BLaER1 treated with 17β-estradiol and CSF1 and Interleukin-3, amounts not matched to agents 10 nM and 100 nM (cell line): ENCODE results near the gene SF3B3.
"Not testable (repeated sequence)": the region's sequence is repeated elsewhere in the genome, so short reads cannot be mapped to it uniquely, and the experiment has no call there.

Experiments
- H3K27ac ChIP-seq, 11 experiments: shearing (Covaris generic); formaldehyde crosslinking; 2 replicates each; pipeline ENCODE4 v1.8.1; 2022
- H3K27me3 ChIP-seq, 11 experiments: shearing (Covaris generic); formaldehyde crosslinking; 2 replicates each; pipeline ENCODE4 v1.8.1; 2022
- H3K36me3 ChIP-seq, 11 experiments: shearing (Covaris generic); formaldehyde crosslinking; 2 replicates each; pipeline ENCODE4 v1.8.1; 2022
- H3K4me1 ChIP-seq, 10 experiments: shearing (Covaris generic); formaldehyde crosslinking; 2 replicates each; pipeline ENCODE4 v1.8.1; 2022
- H3K4me2 ChIP-seq, 11 experiments: shearing (Covaris generic); formaldehyde crosslinking; 2 replicates each; pipeline ENCODE4 v1.8.1; 2022
- H3K4me3 ChIP-seq, 10 experiments: shearing (Covaris generic); formaldehyde crosslinking; 2 replicates each; pipeline ENCODE4 v1.8.1; 2022
- H3K9ac ChIP-seq, 11 experiments: shearing (Covaris generic); formaldehyde crosslinking; 2 replicates each; pipeline ENCODE4 v1.8.1; 2022
- H3K9me3 ChIP-seq, 11 experiments: shearing (Covaris generic); formaldehyde crosslinking; replicated peaks in 1 of 11; 2 replicates each; pipeline ENCODE4 v1.8.1; 2022
- H4K20me1 ChIP-seq, 11 experiments: shearing (Covaris generic); formaldehyde crosslinking; 2 replicates each; pipeline ENCODE4 v1.8.1; 2022
- Cebpa-rat ChIP-seq, 11 experiments: shearing (Covaris generic); IDR thresholded peaks; 2 replicates each; pipeline ENCODE4 v1.8.1; 2022

Gene SF3B3

DNA sequence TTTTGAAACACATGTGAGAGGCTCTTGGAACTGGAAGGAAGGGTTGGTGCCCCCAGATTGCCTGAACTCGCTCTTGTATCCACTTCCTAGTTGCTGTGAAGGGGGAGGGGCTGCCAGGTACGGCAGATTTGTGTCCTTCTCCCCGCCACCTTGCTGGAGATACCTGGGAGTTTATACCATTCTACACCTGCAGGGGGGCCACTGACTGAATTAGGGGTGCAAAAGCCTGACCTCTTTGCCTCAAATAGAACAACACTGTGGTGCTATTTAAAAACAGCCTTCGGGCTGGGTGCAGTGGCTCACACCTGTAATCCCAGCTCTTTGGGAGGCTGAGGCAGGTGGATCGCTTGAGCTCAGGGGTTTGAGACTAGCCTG, 87.6 kb downstream of the SF3B3 start:
- no peaks in the 10 kb centered on the region for H3K36me3 ChIP-seq
- no peak overlapping the region for H3K27ac ChIP-seq
- no peaks in the 10 kb centered on the region for H4K20me1 ChIP-seq
- no peak overlapping the region for H3K9ac ChIP-seq
- no peaks in the 10 kb centered on the region for H3K4me1 ChIP-seq
- no peaks in the 10 kb centered on the region for H3K27me3 ChIP-seq
- no peak for TF ChIP-seq Cebpa-rat (IDR thresholded peaks at IDR 0.05)
- no peak overlapping the region for H3K4me2 ChIP-seq
- no peaks in the 10 kb centered on the region for H3K9me3 ChIP-seq
- no peak overlapping the region for H3K4me3 ChIP-seq

GRCh38 chr16:70611785-70612303, 88.2 kb downstream of the SF3B3 start:
- no peaks in the 10 kb centered on the region for H3K9me3 ChIP-seq
- H3K4me2 ChIP-seq, result no peak overlapping the region
- H4K20me1 ChIP-seq, result no peaks in the 10 kb centered on the region
- H3K4me1 ChIP-seq, result no peaks in the 10 kb centered on the region
- no peak overlapping the region for H3K27ac ChIP-seq
- no peak overlapping the region for H3K9ac ChIP-seq
- H3K4me3 ChIP-seq, result no peak overlapping the region
- TF ChIP-seq Cebpa-rat (IDR thresholded peaks at IDR 0.05), result no peak
- no peaks in the 10 kb centered on the region for H3K36me3 ChIP-seq
- no peaks in the 10 kb centered on the region for H3K27me3 ChIP-seq

GRCh38 chr16:70612931-70613330, 89.3 kb downstream of the SF3B3 start:
- Histone ChIP-seq H3K27me3 (no peaks in the 10 kb centered on the region), H3K4me1 (no peaks in the 10 kb centered on the region), H3K4me3 (no peak overlapping the region), H3K9me3 (no peaks in the 10 kb centered on the region), H4K20me1 (no peaks in the 10 kb centered on the region), H3K4me2 (no peak overlapping the region), H3K9ac (no peak overlapping the region), H3K36me3 (no peaks in the 10 kb centered on the region), H3K27ac (no peak overlapping the region)
- TF ChIP-seq Cebpa-rat (IDR thresholded peaks at IDR 0.05), result no peak

- H4K20me1 ChIP-seq, result no peaks in the 10 kb centered on the region
- H3K27me3 ChIP-seq, result no peaks in the 10 kb centered on the region
- H3K36me3 ChIP-seq, result no peaks in the 10 kb centered on the region
- H3K4me2 ChIP-seq, result no peak overlapping the region
- H3K9me3 ChIP-seq, result no peaks in the 10 kb centered on the region
- no peak overlapping the region for H3K4me3 ChIP-seq
- H3K9ac ChIP-seq, result no peak overlapping the region
- no peak overlapping the region for H3K27ac ChIP-seq
- TF ChIP-seq Cebpa-rat (IDR thresholded peaks at IDR 0.05), result no peak
- H3K4me1 ChIP-seq, result no peaks in the 10 kb centered on the region
These were observed 90.8 kb downstream of the SF3B3 start for GRCh38 chr16:70614208-70614951.

DNA sequence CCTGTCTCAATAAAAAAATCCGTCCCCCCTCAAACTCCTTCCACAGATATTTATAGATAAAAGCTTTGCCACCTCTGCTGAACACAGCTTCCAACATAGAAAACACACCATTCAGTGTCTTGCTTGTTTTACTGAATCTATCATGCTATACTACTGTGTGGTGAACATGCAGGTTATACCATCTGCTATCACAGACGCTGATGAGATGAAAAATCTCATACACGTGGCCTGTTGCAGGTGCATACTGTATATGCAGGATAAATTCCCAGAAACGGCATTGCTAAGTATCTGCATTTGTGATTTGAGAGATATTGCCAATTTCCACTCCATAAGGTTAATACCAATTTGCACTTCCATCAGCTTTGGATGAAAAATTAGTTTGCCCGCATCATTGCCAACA, 92.3 kb downstream of the SF3B3 start:
- Histone ChIP-seq H3K9me3 (no peaks in the 10 kb centered on the region), H3K36me3 (no peaks in the 10 kb centered on the region), H3K27ac (no peak overlapping the region), H3K27me3 (no peaks in the 10 kb centered on the region), H3K4me3 (no peak overlapping the region), H4K20me1 (no peaks in the 10 kb centered on the region), H3K4me2 (no peak overlapping the region), H3K9ac (no peak overlapping the region), H3K4me1 (no peaks in the 10 kb centered on the region)
- no peak for TF ChIP-seq Cebpa-rat (IDR thresholded peaks at IDR 0.05)

GRCh38 chr16:70621864-70622263, 98.2 kb downstream of the SF3B3 start:
- not testable (repeated sequence) for H3K4me3 ChIP-seq, H3K27ac ChIP-seq, H3K27me3 ChIP-seq, H4K20me1 ChIP-seq, H3K4me1 ChIP-seq, H3K9ac ChIP-seq, H3K9me3 ChIP-seq, H3K4me2 ChIP-seq, H3K36me3 ChIP-seq
